Gastrocnemius medialis (tissue), 4 donors: ENCODE data around the gene RRP36. TPM values are rescaled to one million over a fixed set of nuclear protein-coding genes. Genes with fewer than 3 reads are reported as not detected.

Source experiments
- ATAC-seq, 2 donors: fragments of 150-250 bp; one replicate each; pipeline ENCODE4 v1.9.1; 2016
- DNase-seq, 2 donors: peaks; one replicate each; pipeline ENCODE4 v3.0.0-alpha.2; 2019
- H3K27ac ChIP-seq, 4 donors: fragments of 200-600 bp; sonication (generic); 1 replicate in 1 of 4; 2 replicates in 3 of 4; pipeline ENCODE4 v1.5.1; 2016 to 2018; ENCODE audit warnings: mild to moderate bottlenecking in 2 of 4, moderate library complexity in 1 of 4
- H3K27me3 ChIP-seq, 3 donors: fragments of 200-600 bp; sonication (generic) in 2 of 3; 1 replicate in 1 of 3; 2 replicates in 2 of 3; pipeline versions ENCODE4 v1.5.1 to v1.6.0; 2016 to 2019; ENCODE audit warnings: mild to moderate bottlenecking in 1 of 3, moderate library complexity in 1 of 3
- H3K36me3 ChIP-seq, 2 donors: fragments of 200-600 bp; sonication (generic) in 1 of 2; one replicate each; pipeline ENCODE4 v1.5.1; 2017 to 2018
- H3K4me1 ChIP-seq, 2 donors: fragments of 200-600 bp; sonication (generic) in 1 of 2; one replicate each; pipeline ENCODE4 v1.5.1; 2016 to 2017; ENCODE audit warnings: mild to moderate bottlenecking in 2 of 2
- H3K4me3 ChIP-seq, 4 donors: fragments of 200-600 bp; sonication (generic) in 3 of 4; 1 replicate in 1 of 4; 2 replicates in 3 of 4; pipeline ENCODE4 v1.5.1; 2016 to 2019; ENCODE audit warnings: mild to moderate bottlenecking in 2 of 4
- H3K9me3 ChIP-seq, 3 donors: fragments of 200-600 bp; sonication (generic) in 2 of 3; 1 replicate in 1 of 3; 2 replicates in 2 of 3; pipeline ENCODE4 v1.5.1; 2016 to 2019
- CTCF ChIP-seq, 5 experiments: fragments of 450-650 bp in 3 of 5; fragments of 200-600 bp in 2 of 5; sonication (generic) in 2 of 5; IDR thresholded peaks in 4 of 5; conservative IDR thresholded peaks in 1 of 5; 1 replicate in 4 of 5; 2 replicates in 1 of 5; pipeline ENCODE4 v1.5.1; 2016 to 2019; ENCODE audit warnings: antibody characterized with exemption in 5 of 5, mild to moderate bottlenecking in 3 of 5, moderate library complexity in 3 of 5
- POLR2A ChIP-seq, 2 donors: fragments of 450-650 bp; IDR thresholded peaks; one replicate each; pipeline ENCODE4 v1.6.1; 2017; ENCODE audit warnings: antibody characterized with exemption in 2 of 2, mild to moderate bottlenecking in 2 of 2, moderate library complexity in 2 of 2
- in situ Hi-C, 4 donors: fragments of 200-750 bp; cut with MboI; loops; one replicate each; pipeline versions ENCODE4 v1.15.0 to v1.8.0; 2017; ENCODE audit warnings: low sequenced_read_pairs in 4 of 4
- intact Hi-C: fragments of 100-400 bp; cut with DNase I; formaldehyde crosslinking; loops from one replicate; pipeline ENCODE4 v1.15.1; 2023; ENCODE audit warnings: low total_unique reads
- total RNA-seq, 4 donors: library from RNA; depleted of rRNA; stranded (reverse); fragments of >200 nt; gene quantifications; one replicate each; pipeline versions ENCODE4 v1.1.0 to v1.2.3, GENCODE V29; 2016

RRP36 gene
- total RNA-seq, 4 donors from 2014 or later: 37.7 to 64.3 (median 51.0) TPM

DNA sequence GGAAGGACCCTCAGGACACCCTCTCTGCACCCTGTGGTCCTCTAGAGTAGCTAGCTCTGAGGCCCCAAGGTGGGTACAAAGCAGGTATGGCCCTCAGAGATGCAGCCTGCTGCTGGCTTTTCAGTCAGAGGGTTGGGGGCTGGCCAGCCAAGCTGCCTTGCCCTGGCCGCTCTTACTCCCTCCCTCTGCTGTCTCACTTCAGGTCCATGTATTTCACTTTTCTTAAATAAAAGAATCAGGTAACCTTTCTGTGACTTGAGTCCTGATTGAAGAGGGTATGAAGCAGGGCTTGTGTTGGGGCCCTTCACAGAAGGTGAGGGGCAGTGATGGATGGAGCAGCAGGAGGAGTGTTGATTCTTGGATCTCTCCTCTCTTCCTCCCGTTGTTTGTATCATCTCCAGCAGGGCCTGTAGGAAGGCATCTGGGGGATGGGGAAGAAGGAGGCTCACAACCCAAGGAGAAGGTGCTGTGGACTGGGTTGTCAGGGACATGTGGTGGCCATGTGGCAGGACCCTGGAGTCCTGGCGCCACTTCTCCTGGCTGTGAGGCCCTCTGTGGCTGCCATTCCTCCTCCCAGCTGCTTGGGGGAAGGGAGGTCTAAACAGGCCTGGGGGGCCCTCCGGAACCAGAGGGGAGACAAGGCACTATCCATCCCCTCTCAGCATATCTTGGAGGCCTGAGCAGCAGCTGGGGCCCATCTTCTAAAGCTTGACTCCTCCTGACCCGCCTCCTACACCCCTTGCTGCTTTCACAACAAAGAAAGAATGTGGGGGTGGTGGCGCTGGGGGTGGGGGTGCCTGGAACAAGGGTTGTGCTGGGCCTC is 53.6 kb downstream of the RRP36 start:
- TF ChIP-seq CTCF (IDR thresholded peaks at IDR 0.05 in 4 of 5, conservative IDR thresholded peaks at IDR 0.05 in 1 of 5) (no peak), POLR2A (IDR thresholded peaks at IDR 0.05) (no peak)
- H3K4me3 ChIP-seq: no peak overlapping the region
- H3K4me1 ChIP-seq: peaks cover 0 to 9% of the 10 kb centered on the region in 2 donors
- DNase-seq (no peak), ATAC-seq (no peak)
- H3K36me3 ChIP-seq: peaks cover 0 to 43% of the 10 kb centered on the region in 2 donors
- intact Hi-C loops: loop anchor here (5.0 kb wide), 1 partner anchor 52 kb away; no protein-coding TSS in a partner anchor
- H3K27ac ChIP-seq: no peak overlapping the region
- in situ Hi-C loops: no loop called here
- H3K9me3 ChIP-seq: no peaks in the 10 kb centered on the region
- H3K27me3 ChIP-seq: peaks cover 9 to 17% (median 13%) of the 10 kb centered on the region in 3 donors

DNA sequence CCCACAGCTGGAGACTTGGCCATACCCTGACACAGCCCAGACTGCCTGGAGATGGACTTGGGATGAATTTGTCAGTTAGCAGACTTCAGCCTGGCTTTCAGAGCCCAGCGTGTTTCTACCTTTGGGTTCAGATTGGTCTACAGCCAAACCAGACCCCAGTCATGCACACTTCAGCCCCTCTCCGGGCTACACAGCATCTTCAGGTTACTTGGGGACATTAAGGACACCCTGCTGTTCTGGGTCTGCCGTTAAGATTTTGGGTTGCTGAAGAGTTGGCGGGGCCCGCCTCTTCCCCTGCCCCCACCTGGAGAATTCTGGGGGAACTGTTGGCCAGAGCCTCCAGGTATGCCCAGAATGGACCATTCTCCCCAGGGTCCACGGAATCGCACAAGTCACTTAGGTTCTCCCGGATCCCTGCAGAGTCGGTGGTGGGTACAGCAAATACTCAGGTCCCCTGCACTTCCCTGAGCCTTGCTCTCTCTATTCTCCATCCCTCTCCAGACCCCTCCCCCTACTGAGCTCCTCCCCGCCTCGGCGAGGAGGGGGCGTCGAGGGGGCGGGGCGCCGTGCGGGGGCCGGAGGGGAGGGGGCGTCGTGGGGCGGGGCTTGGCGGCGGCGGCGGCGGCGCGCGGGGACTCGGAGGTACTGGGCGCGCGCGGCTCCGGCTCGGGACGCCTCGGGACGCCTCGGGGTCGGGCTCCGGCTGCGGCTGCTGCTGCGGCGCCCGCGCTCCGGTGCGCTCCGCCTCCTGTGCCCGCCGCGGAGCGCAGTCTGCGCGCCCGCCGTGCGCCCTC is 54.4 kb downstream of the RRP36 start, which contains the start of gene PTK7:
Gene PTK7 (plus strand): TSS at position 645 of the 794 bp plus-strand sequence. CDS start 175 bp downstream, outside the sequence.
- peaks cover 0 to 9% of the 10 kb centered on the region in 2 donors for H3K4me1 ChIP-seq
- no peaks in the 10 kb centered on the region for H3K9me3 ChIP-seq
- peaks cover 9 to 17% (median 13%) of the 10 kb centered on the region in 3 donors for H3K27me3 ChIP-seq
- ATAC-seq (no peak), DNase-seq (no peak)
- H3K36me3 ChIP-seq: peaks cover 0 to 36% of the 10 kb centered on the region in 2 donors
- TF ChIP-seq POLR2A (IDR thresholded peaks at IDR 0.05) (no peak), CTCF (IDR thresholded peaks at IDR 0.05 in 4 of 5, conservative IDR thresholded peaks at IDR 0.05 in 1 of 5) (no peak)
- in situ Hi-C loops: no loop called here
- H3K27ac ChIP-seq: no peak within 1 kb of the TSS
- H3K4me3 ChIP-seq: peak within 1 kb of the TSS; percentile 40 to 46 (median 46)
- intact Hi-C loops: no loop called here

DNA sequence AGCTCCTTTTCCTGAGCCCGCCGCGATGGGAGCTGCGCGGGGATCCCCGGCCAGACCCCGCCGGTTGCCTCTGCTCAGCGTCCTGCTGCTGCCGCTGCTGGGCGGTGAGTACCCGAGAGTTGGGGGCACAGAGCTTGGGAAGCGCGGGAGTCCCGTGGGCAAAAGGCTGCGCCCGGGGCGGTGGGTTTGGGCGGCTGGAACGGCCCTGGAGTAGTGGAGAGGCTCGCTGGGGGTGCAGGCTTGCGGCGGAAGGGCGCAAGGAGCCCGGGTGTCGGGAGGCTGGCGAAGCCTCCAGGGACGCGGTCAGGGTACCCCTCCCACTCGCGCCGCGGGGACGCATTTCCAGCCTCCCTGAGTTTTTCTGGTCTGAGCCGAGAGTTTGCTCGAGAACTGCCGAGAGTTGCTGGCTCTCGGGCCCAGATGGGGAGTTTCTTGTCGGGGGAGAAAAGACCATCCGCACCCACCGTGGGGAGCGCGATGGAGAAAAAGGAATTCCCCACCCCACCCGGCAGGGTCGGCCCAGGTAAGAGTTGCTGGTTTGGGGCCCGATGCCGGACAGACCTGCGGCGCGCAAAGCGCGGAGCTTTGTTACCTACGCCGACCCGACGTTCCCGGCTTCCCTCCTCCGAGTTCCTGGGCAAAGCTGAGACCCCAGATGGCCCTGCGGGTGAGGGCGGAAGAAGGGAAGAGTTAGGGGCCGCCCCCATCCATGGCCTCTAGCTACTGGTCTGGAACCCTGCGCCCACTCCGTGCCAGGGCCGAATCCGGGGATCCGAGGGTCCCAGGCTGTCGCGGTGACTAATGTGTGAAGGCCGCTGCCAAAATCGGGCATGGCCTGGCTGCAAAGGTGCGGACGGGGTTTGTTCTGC is 55.3 kb downstream of the RRP36 start:
- no peak for DNase-seq
- Histone ChIP-seq H3K36me3 (peaks cover 0 to 27% of the 10 kb centered on the region in 2 donors), H3K27me3 (peaks cover 9 to 17% (median 13%) of the 10 kb centered on the region in 3 donors), H3K27ac (no peak overlapping the region), H3K4me1 (peaks cover 0 to 9% of the 10 kb centered on the region in 2 donors), H3K4me3 (peak overlapping the region; percentile 40 to 46 (median 46)), H3K9me3 (no peaks in the 10 kb centered on the region)
- no peak for ATAC-seq
- in situ Hi-C loops: no loop called here
- no peak for TF ChIP-seq CTCF (IDR thresholded peaks at IDR 0.05 in 4 of 5, conservative IDR thresholded peaks at IDR 0.05 in 1 of 5)
- no peak for TF ChIP-seq POLR2A (IDR thresholded peaks at IDR 0.05)
- intact Hi-C loops: no loop called here

DNA sequence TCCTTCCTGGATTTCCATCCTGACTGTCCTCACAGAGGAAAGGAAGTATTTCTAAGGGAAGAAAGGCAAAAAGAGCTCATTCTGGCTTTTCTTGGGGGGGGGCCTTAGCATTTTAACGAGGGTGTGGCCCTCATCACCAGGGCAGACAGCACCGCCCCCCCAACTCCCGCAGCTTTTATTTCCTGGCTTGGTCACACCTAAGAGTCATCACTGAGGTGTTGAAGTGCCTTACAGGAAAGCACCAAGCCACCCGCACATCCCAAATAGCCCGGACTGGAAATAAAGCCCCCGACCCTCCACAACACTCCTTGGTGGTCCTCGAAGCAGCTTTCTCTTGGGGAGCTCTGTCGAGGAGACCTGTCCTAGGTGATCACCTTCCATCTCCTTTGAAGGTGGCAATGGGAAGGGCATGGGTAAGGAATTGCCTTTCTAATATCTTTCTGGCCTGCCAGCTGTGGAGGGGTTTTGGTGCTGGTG is 55.9 kb downstream of the RRP36 start:
- Histone ChIP-seq H3K4me3 (peak overlapping the region in 2 of 4 donors; percentile 45 to 46), H3K9me3 (no peaks in the 10 kb centered on the region), H3K4me1 (peaks cover 0 to 9% of the 10 kb centered on the region in 2 donors), H3K27ac (no peak overlapping the region), H3K27me3 (peaks cover 9 to 17% (median 13%) of the 10 kb centered on the region in 3 donors), H3K36me3 (peaks cover 0 to 21% of the 10 kb centered on the region in 2 donors)
- no peak for ATAC-seq
- in situ Hi-C loops (no loop called here), intact Hi-C loops (no loop called here)
- no peak for TF ChIP-seq CTCF (IDR thresholded peaks at IDR 0.05 in 4 of 5, conservative IDR thresholded peaks at IDR 0.05 in 1 of 5)
- no peak for TF ChIP-seq POLR2A (IDR thresholded peaks at IDR 0.05)
- DNase-seq: no peak
